ENCODE data around the gene REG1A.

The REG1A gene

DNA sequence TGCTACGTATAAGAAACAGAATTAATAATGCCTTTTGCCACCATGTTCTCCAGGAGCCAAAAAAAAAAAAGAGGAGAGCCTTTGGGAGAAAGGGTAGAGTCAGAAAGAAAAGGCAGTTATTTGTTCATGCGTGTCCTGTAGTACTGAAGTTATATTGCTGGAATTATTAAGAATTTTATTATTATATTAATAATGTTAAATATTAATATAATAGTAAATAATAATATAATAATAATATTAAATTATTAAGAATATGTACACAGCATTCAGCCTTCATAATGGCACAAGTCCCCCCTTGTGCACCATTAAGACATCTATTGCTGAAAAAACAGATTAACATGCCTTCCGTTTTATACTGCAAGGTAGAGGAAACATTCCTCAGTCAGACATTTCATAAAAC is 8.1 kb downstream of the REG1A start:
- ATAC-seq = no peak

GRCh38 chr2:79129260-79129659 is 9.0 kb downstream of the REG1A start:
- no peak for ATAC-seq

GRCh38 chr2:79129804-79130203 is 9.5 kb downstream of the REG1A start:
- ATAC-seq = no peak

DNA sequence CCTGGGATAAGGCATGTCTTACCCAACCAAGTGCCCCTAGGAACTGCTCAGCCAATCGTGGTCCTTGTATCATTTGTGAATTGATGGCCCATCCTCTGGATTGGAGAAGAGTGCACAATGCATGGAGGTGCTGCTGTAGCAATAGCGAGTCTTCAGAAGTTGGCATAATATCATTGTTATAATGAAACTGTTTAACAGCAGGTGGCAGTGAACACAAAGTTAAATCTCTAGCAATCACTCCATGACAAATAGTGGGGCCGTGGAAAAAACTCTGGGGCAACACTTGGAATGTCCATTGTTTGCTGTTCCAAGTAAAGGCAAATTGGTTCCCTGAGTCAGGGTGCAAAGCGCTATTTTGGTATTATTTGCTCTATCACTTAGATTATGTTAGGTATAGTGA is 11.4 kb downstream of the REG1A start:
- no peak for ATAC-seq

DNA sequence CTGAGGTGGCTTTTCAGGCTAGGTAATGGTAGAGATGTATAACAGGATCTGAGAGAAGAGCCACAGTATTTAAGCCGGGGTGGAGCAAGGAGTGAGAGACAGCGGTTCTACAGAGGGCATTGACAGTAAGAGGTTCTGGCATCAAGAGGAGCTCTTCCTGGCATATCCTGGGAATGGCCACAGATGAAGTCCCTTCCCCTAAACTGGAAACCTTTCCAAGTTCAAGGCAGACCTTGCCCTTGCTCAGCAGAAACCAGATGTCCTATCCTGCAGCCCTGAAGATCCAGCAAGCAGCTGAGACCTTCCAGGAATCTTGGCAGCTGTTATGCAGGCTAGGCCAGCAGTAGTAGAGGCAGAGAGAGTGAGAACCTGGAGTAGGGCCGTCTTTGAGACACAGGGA is 18.1 kb downstream of the REG1A start:
- no peak for ATAC-seq

GRCh38 chr2:79139423-79139822 is 19.1 kb downstream of the REG1A start:
- ATAC-seq = no peak

DNA sequence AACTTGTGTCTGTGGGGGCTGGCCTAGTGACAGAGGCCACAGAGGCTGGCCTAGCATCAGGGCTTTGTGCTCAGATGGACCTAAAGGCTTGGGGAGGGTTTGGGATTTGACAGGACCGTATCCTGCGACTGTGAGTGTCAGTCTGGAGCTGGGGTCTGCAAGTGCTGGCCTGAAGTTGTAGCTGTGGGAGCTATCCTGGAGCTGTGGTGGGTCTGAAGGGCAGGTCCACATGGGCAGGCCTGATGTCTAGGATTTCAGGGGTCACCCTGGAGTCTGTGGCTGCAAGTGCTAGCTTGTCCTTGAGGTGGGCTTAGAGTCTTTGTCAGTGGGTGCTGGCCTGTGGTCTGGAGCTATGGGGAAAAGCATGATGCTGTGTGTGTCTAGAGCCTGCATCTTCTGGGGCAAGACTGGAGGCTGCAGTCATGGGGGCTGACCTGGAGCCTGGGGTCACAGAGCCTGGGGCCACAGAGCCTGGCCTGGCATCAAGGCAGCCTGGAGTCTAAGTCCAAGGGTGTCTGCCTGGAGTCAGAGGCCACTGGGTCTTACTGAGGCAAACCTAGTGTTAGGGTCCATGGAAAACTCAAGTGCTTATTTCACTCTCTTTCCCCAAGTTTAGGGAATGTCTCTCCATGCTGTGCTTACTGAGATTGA is 35.7 kb downstream of the REG1A start:
- ATAC-seq = no peak

GRCh38 chr2:79159030-79159429 is 38.7 kb downstream of the REG1A start:
- no peak for ATAC-seq

DNA sequence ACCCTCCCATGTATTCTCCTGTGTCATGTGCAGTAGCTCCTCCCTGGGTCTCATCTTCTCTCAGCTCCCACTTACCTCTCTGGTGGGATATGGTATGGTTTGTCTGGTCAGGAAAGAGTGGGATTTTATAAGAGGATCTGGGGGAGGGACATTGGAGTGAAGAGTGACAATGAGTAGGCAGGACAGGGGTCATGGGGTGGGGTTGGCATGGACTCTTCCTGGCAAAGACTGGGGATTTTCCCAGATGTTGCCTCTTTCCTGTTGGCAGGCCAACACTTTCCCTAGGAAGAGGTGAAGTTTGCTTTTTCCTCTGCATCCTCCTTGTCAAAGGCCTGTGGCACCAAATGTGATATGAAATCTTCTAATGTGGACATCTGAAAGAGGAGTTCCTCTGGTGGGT is 39.4 kb downstream of the REG1A start, which contains the start of gene REG3A:
Gene REG3A (minus strand): TSS at position 101 of the 400 bp plus-strand sequence. CDS start 348 bp downstream, outside the sequence.
- ATAC-seq = no peak

- no peak for ATAC-seq
Measured at GRCh38 chr2:79162132-79162531, 41.8 kb downstream of the REG1A start.

DNA sequence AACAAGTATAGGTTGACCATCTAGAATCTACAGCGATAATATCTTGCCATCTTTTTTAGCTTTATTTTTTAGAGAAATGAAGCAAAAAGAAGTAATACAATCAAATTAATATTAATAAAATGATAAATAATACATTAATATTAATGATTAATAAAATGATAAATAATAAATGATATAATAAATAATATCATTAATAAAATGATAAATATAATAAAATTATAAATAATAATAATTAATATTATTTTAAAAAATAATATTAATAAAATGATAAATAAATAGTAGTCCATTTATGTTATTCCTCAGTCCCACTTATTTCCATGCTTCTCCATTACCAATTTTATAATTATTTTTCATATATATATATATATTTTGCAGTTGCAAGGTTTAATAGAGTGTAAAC is 42.5 kb downstream of the REG1A start:
- ATAC-seq = no peak

DNA sequence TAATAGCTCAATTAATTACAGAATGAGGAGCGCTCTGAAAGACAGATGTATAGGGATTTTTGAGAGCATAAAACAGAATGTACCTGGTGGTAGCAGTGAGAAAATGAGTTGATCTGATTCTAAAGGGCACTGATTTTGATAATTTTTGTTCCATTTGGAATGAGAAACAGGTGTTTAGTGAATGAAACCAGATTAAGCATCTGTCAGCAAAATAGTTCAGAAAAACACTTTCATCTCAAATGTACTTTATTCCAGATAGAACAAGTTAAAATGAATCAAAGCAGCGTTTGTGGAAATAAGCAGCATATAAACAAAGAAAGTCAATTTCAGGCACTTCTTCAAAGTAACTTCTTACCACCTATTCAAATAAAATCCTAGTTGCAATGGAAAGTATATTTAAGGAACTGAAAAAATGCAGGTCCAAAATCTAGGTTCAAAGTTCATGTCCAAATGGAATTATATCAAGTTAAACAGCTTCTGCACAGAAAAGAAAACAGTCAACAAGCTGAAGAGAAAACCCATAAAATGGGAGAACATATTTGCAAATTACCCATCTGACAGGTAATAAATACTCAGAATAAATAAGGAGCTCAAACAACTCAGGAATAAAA is 51.2 kb downstream of the REG1A start:
- no peak for ATAC-seq
